NCI-H1105 treated with DMSO at 0.1 percent for 48 hours (cell line): Measurements from ENCODE around the gene UBAP2L.
A peak's percentile ranks its signal among the peaks of the same experiment; 100 is the strongest.

Source experiments
- DNase-seq: peaks from one replicate; lab custom pipeline; 2025; lab: John Stamatoyannopoulos, UW

Gene UBAP2L

GRCh38 chr1:154220071-154220969, at the start of gene UBAP2L:
TSS of gene UBAP2L (plus strand) at chr1:154220955. CDS start at chr1:154225124, 4,169 bp downstream.
- peak; percentile 99 for DNase-seq

- no peak for DNase-seq
Observed at GRCh38 chr1:154171223-154171583, 49.6 kb upstream of the UBAP2L start.

- no peak for DNase-seq
Observed at GRCh38 chr1:154171880-154172279, 48.9 kb upstream of the UBAP2L start.

GRCh38 chr1:154174654-154175053, 46.1 kb upstream of the UBAP2L start:
- DNase-seq, result no peak

- DNase-seq, result no peak
Observed at GRCh38 chr1:154176337-154176736, 44.4 kb upstream of the UBAP2L start.

- DNase-seq, result no peak
Observed at GRCh38 chr1:154178013-154178412, 42.7 kb upstream of the UBAP2L start.

- no peak for DNase-seq
Observed at GRCh38 chr1:154178911-154179811, 41.6 kb upstream of the UBAP2L start.

- no peak for DNase-seq
Observed at GRCh38 chr1:154179946-154180687, 40.6 kb upstream of the UBAP2L start.

- no peak for DNase-seq
Observed at GRCh38 chr1:154181944-154182343, 38.8 kb upstream of the UBAP2L start.

- peak; percentile 20 for DNase-seq
Observed at GRCh38 chr1:154182344-154183045, 38.3 kb upstream of the UBAP2L start.

- peak; percentile 99 for DNase-seq
Observed at GRCh38 chr1:154183046-154183915, 37.5 kb upstream of the UBAP2L start.

GRCh38 chr1:154186177-154186576, 34.6 kb upstream of the UBAP2L start:
- DNase-seq, result peak; percentile 50

- no peak for DNase-seq
Observed at GRCh38 chr1:154186852-154187501, 33.8 kb upstream of the UBAP2L start.

GRCh38 chr1:154190550-154190949, 30.2 kb upstream of the UBAP2L start:
- no peak for DNase-seq

- DNase-seq, result no peak
Observed at GRCh38 chr1:154191990-154192461, 28.7 kb upstream of the UBAP2L start, which contains the start of gene TPM3. TSS of gene TPM3 (minus strand) at chr1:154192100. CDS start at chr1:154192018, 82 bp downstream.

- no peak for DNase-seq
Observed at GRCh38 chr1:154192476-154192875, 28.3 kb upstream of the UBAP2L start.

GRCh38 chr1:154193821-154194220, 26.9 kb upstream of the UBAP2L start:
- DNase-seq, result no peak

GRCh38 chr1:154198756-154199562, 21.8 kb upstream of the UBAP2L start:
- peak; percentile 14 for DNase-seq

- DNase-seq, result no peak
Observed at GRCh38 chr1:154199563-154199879, 21.2 kb upstream of the UBAP2L start.
